ENCODE results near the gene FGF4. TPM values are rescaled to one million over a fixed set of nuclear protein-coding genes. Genes with fewer than 3 reads are reported as not detected.

Gene FGF4
- not detected in 2 replicates for total RNA-seq (2013; cell fraction: nucleolus; rRNA removed)
- not detected in 2 replicates for total RNA-seq (2014; rRNA removed)
- total RNA-seq (2014; rRNA removed; fragmentation: Illumina TruSeq; extraction: Trizol): not detected in 2 replicates
- not detected in 2 replicates for total RNA-seq (2021)
- polyA plus RNA-seq (2011; ENCODE audit: low read depth): not detected
- polyA plus RNA-seq (2011; rRNA removed): not detected in 2 replicates
- polyA plus RNA-seq (2011; cell fraction: cytosol; rRNA removed): not detected in 2 replicates
- polyA plus RNA-seq (2011; cell fraction: nucleus; rRNA removed): not detected in 2 replicates
- polyA plus RNA-seq (2012): not detected in 2 replicates
- not detected in 2 replicates for polyA plus RNA-seq (2014; fragmentation: Illumina TruSeq; extraction: Trizol)
- polyA plus RNA-seq (2014; fragmentation: Nextera tagmentation; extraction: Ambion mirVana): not detected
- not detected in 2 replicates for polyA plus RNA-seq (2014; rRNA removed)
- not detected for polyA plus RNA-seq (2016; fragmentation: Nextera tagmentation; extraction: Ambion mirVana)
- not detected in 2 replicates for polyA minus RNA-seq (2011; rRNA and poly(A)+ RNA removed)
- not detected in 2 replicates for polyA minus RNA-seq (2011; cell fraction: cytosol; rRNA and poly(A)+ RNA removed)
- polyA minus RNA-seq (2011; cell fraction: nucleus; rRNA and poly(A)+ RNA removed): not detected in 2 replicates
- Bru-seq, nascent RNA: not detected
- not detected for BruChase-seq, experiment 1, labeled RNA remaining after a 6-hour chase
- BruChase-seq, experiment 2, labeled RNA remaining after a 2-hour chase: not detected
- long read RNA-seq, experiment 1: 0 reads
- long read RNA-seq, experiment 2: 0 reads

- H3K79me2 ChIP-seq (ENCODE audit: control insufficient read depth, insufficient read depth, low read length): no peaks in the 10 kb centered on the region
- FAIRE-seq (no peak), ATAC-seq (no peak), DNase-seq (ENCODE audit: low read depth, low spot score) (no peak)
- H3K4me3 ChIP-seq: no peak within 1 kb of the TSS
- intact Hi-C loops (cut with micrococcal nuclease; ENCODE audit: unreplicated experiment): no loop called here
- H3K27ac ChIP-seq (ENCODE audit: control insufficient read depth, insufficient read depth): no peak within 1 kb of the TSS
- no peak within 1 kb of the TSS for H3K4me2 ChIP-seq (ENCODE audit: control insufficient read depth, insufficient read depth)
- 10% methylated on average over 56 of the region's 66 CpGs for WGBS (ENCODE audit: insufficient coverage, insufficient replicate concordance, low lambda C conversion rate, missing lambda C conversion rate)
- no peaks in the 10 kb centered on the region for H3K4me1 ChIP-seq (ENCODE audit: control insufficient read depth, insufficient read depth, low read length)
- ChIA-PET SMC1A (ENCODE audit: uncharacterized antibody, unreplicated experiment) (no interaction called here), RAD21 (ENCODE audit: unreplicated experiment) (no interaction called here), POLR2A (no interaction called here), CTCF (no interaction called here)
- H3K36me3 ChIP-seq (ENCODE audit: control insufficient read depth in 2 of 2, insufficient read depth in 2 of 2, low read length in 1 of 2): no peaks in the 10 kb centered on the region
- H3K27me3 ChIP-seq (replicated peaks in 1 of 2; ENCODE audit: control insufficient read depth in 2 of 2, insufficient read depth in 2 of 2, low read length in 1 of 2): peaks cover 0 to 2% of the 10 kb centered on the region in 2 experiments; a peak in 2 of 4 replicates
- TF ChIP-seq ATF2 (IDR thresholded peaks at IDR 0.05; ENCODE audit: low read length): no peak
- TF ChIP-seq NFYA (IDR thresholded peaks at IDR 0.05; ENCODE audit: borderline replicate concordance, low read depth, low read length): no peak
- TF ChIP-seq E2F8 (IDR thresholded peaks at IDR 0.05; ENCODE audit: low read depth, partially characterized antibody): no peak
- no peak for TF ChIP-seq TCF7 (IDR thresholded peaks at IDR 0.05; ENCODE audit: borderline replicate concordance)
- no peak for TF ChIP-seq PML (IDR thresholded peaks at IDR 0.05; ENCODE audit: low read length)
- TF ChIP-seq IKZF2 (IDR thresholded peaks at IDR 0.05): no peak
- TF ChIP-seq KAT2A (conservative IDR thresholded peaks at IDR 0.05; ENCODE audit: control insufficient read depth, low read depth, low read length): no peak
- no peak for TF ChIP-seq E2F4 (IDR thresholded peaks at IDR 0.05; ENCODE audit: low read depth, low read length)
- TF ChIP-seq ZNF384 (IDR thresholded peaks at IDR 0.05; ENCODE audit: borderline replicate concordance, low read depth, low read length): no peak
- no peak for TF ChIP-seq CHD2 (IDR thresholded peaks at IDR 0.05; ENCODE audit: borderline replicate concordance, low read depth, low read length)
- TF ChIP-seq KLF5 (IDR thresholded peaks at IDR 0.05; ENCODE audit: partially characterized antibody): no peak
- TF ChIP-seq MEF2B (IDR thresholded peaks at IDR 0.05; ENCODE audit: partially characterized antibody, poor library complexity, severe bottlenecking): no peak
- no peak for TF ChIP-seq ZNF24 (IDR thresholded peaks at IDR 0.05)
- TF ChIP-seq HDGF (IDR thresholded peaks at IDR 0.05): no peak
- in situ Hi-C loops (cut with MboI): no loop called here
- H3K9ac ChIP-seq (ENCODE audit: control insufficient read depth, insufficient read depth, low read length): no peak within 1 kb of the TSS
- H3K9me3 ChIP-seq (replicated peaks; ENCODE audit: control insufficient read depth, insufficient read depth, low read length): no peaks in the 10 kb centered on the region
- no peaks in the 10 kb centered on the region for H4K20me1 ChIP-seq (ENCODE audit: control insufficient read depth, insufficient read depth)
- no peak within 1 kb of the TSS for H2AFZ ChIP-seq (ENCODE audit: control insufficient read depth, low read depth, low read length)
- BruUV-seq (replicated peaks): no TSS peak
These were observed at the start of gene FGF4 for GRCh38 chr11:69775163-69775755. TSS of gene FGF4 (minus strand) at chr11:69775341. CDS start at chr11:69775084, 257 bp downstream.

All from GM12878 (cell line).